Measurements from ENCODE around the gene RPE65.
"Not testable (repeated sequence)": the region's sequence is repeated elsewhere in the genome, so short reads cannot be mapped to it uniquely, and the experiment has no call there.

Gene RPE65

DNA sequence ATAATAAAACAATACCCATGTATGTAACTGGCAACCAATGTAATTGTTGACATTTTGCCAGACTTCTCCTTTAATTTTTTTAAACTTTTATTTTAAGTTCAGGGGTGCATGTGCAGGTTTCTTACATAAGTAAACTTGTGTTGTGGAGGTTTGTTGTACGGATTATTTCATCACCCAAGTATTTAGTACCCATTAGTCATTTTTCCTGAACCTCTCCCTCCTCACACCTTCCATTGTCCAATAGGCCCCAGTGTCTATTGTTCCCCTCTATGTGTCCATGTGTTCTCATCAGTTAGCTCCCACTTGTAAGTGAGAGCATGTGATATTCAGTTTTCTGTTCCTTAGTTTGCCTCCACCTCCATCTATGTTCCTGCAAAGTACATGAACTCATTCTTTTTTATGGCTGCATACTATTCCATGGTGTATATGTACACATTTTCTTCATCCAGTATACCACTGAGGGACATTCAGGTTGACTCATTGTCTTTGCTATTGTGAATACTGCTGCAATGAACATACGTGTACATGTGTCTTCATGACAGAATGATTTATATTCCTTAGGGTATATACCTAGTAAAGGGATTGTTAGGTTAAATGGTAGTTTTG, 40.4 kb upstream of the RPE65 start:
- no peak for DNase-seq (ENCODE audit: low read depth)
- TF ChIP-seq, protein P1, sequence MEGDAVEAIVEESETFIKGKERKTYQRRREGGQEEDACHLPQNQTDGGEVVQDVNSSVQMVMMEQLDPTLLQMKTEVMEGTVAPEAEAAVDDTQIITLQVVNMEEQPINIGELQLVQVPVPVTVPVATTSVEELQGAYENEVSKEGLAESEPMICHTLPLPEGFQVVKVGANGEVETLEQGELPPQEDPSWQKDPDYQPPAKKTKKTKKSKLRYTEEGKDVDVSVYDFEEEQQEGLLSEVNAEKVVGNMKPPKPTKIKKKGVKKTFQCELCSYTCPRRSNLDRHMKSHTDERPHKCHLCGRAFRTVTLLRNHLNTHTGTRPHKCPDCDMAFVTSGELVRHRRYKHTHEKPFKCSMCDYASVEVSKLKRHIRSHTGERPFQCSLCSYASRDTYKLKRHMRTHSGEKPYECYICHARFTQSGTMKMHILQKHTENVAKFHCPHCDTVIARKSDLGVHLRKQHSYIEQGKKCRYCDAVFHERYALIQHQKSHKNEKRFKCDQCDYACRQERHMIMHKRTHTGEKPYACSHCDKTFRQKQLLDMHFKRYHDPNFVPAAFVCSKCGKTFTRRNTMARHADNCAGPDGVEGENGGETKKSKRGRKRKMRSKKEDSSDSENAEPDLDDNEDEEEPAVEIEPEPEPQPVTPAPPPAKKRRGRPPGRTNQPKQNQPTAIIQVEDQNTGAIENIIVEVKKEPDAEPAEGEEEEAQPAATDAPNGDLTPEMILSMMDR (IDR thresholded peaks at IDR 0.05; ENCODE audit: control insufficient read depth, extremely low read depth, insufficient read depth), result no peak

DNA sequence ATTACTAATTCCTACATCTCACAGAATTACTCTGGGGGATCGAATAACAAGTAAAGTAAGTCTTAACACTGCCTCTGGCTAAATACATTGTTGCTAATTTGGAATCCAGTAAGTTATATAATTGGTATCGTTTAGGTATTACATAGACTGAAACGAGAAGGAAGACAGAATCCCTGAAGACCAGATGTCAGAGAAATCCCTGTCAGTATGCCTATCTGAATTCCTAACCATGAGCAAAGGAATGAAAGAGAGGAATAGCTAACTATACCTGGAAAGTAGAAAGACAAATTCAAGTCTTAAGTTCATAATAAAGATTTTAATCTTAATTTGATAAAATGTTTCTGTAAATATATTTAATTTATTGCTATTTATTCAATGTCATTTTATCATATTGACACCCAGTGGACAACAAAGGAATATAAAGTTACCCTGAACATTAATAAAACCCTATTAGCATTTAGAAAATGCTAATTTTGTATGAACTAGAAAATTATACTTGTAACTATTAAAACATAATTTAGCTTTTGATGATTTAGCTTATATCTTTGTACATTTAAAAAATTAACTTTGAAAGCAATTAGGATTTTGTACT, 35.8 kb upstream of the RPE65 start:
- DNase-seq (ENCODE audit: low read depth), result no peak
- no peak overlapping the region for H3K4me3 ChIP-seq (ENCODE audit: low read depth, low read length)
- TF ChIP-seq, protein P1 (IDR thresholded peaks at IDR 0.05; ENCODE audit: control insufficient read depth, extremely low read depth, insufficient read depth), result no peak

More for the DNA sequence above, 40.4 kb upstream of the RPE65 start:
- no peak overlapping the region for H3K4me3 ChIP-seq (ENCODE audit: low read depth, low read length)

DNA sequence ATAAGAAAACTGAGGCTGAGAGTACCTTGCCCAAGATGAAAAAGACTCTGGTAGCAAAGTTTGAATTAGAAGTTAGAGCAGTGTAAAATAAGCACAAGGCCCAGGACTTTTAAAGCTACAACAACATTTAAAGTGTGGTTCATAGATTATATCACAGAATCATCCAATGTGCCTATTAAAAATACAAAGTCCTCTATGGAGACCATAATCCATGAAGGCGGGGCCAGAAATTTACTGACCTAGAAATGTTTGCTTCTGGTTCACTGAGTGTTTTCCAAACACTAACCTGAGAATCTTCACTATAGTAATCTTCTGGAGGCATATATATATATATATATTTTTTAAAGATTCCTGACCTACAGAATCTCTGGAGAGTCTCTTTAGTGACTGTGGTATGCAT, 34.9 kb upstream of the RPE65 start:
- H3K4me3 ChIP-seq (ENCODE audit: low read depth, low read length), result no peak overlapping the region
- DNase-seq (ENCODE audit: low read depth), result no peak

DNA sequence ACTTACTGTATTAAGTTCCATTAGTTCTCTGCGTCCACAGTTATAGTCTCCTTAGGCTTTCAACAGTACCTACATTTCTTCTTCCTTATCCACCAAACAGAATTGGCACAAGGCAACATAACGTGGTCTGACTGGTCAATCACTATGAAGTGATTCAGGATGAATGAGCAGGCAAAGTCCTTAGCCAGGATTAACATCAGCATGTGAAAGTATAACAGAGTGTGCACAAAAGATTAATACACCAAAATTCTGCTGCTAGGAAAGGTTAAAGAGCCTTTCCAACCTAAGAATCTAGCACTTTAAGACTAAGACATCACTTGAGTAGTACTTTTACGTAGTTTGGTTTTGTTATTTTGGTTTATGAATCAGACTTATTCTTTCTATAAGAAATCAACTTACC, 31.3 kb upstream of the RPE65 start:
- TF ChIP-seq, protein P1 (IDR thresholded peaks at IDR 0.05; ENCODE audit: control insufficient read depth, extremely low read depth, insufficient read depth), result no peak
- no peak overlapping the region for H3K4me3 ChIP-seq (ENCODE audit: low read depth, low read length)
- no peak for DNase-seq (ENCODE audit: low read depth)

More for the DNA sequence above, 34.9 kb upstream of the RPE65 start:
- TF ChIP-seq, protein P1 (IDR thresholded peaks at IDR 0.05; ENCODE audit: control insufficient read depth, extremely low read depth, insufficient read depth), result no peak

DNA sequence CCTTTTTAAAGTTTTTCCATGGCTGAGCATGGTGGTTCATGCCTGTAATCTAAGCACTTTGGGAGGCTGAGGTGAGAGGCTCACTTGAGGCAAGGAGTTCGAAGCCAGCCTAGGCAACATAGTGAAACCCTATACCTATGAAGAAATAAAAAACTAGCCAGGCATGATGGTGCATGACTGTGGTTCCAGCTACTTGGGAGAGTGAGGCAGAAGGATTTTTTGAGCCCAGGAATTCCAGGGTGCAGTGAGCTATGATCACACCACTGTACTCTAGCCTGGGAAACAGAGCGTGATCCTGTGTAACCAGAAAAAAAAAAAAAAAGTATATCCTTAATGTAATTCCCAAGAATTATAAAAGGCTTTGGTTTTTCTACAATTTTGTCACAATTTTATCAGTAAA, 29.7 kb upstream of the RPE65 start:
- DNase-seq (ENCODE audit: low read depth), result no peak
- H3K4me3 ChIP-seq (ENCODE audit: low read depth, low read length), result no peak overlapping the region
- TF ChIP-seq, protein P1 (IDR thresholded peaks at IDR 0.05; ENCODE audit: control insufficient read depth, extremely low read depth, insufficient read depth), result no peak

DNA sequence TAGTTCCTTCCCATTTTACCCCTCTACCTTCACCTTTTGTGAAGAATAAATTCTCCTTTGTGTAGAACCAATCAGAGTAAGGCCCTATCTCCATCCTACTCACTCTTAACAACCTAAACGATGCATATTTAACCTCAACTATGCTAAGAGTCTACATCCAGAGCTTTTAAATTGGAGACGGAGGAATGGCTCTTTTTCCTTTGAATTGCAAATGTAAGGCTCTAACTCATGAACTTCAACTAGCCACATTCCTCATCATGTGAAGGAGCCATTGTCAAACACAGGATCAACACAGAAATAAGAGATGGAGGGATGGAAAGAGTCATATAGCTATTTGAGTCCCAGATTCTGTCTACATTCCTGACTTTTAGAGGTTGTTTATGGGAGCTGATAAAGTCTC, 28.9 kb upstream of the RPE65 start:
- TF ChIP-seq, protein P1 (IDR thresholded peaks at IDR 0.05; ENCODE audit: control insufficient read depth, extremely low read depth, insufficient read depth), result no peak

DNA sequence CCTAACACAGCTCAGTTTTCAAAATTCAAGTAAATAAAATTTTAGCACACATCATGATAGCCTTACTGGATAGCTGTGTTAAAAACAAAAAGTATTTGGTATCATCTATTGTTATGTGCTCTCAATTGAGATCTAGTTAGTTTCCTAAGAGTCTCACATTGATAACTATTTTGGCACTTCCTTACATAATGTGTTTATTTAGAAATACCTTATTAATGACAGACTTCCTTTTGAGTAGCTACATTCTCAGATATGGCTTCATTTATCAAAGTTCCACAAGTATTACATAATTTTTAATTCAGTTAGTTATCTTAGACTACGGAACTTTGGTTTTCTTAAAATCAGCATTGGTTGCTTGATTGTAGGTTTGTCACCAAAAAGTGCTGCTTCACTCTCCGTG, 26.9 kb upstream of the RPE65 start:
- not testable (repeated sequence) for H3K4me3 ChIP-seq (ENCODE audit: low read depth, low read length); DNase-seq (ENCODE audit: low read depth)

More for the DNA sequence above, 28.9 kb upstream of the RPE65 start:
- DNase-seq (ENCODE audit: low read depth), result no peak
- no peak overlapping the region for H3K4me3 ChIP-seq (ENCODE audit: low read depth, low read length)

Data from LNCaP clone FGC (cell line).